GM10248 (cell line): ENCODE data around the gene DICER1.

Experiments
- CTCF ChIA-PET: fragments of 300-600 bp; sonication (Branson Sonifier 250); formaldehyde crosslinking; extraction: SDS; loops from one replicate; lab custom pipeline; 2021; ENCODE audit warnings: antibody characterized with exemption; lab: Yijun Ruan, JAX
- POLR2A ChIA-PET: fragments of 350-650 bp; sonication (Branson Sonifier 250); formaldehyde crosslinking; extraction: SDS; loops from one replicate; lab custom pipeline; 2020; ENCODE audit warnings: antibody characterized with exemption; lab: Yijun Ruan, JAX
- DNase-seq: peaks from one replicate; pipeline ENCODE4 v3.0.0; 2012; ENCODE audit errors: extremely low spot score
- TF ChIP-seq, protein P1 (sequence below): IDR thresholded peaks from 2 replicates; pipeline ENCODE4 v1.5.1; 2012; ENCODE audit warnings: mild to moderate bottlenecking, low read depth; ENCODE audit errors: extremely low read depth, missing control alignments, control extremely low read depth

The DICER1 gene

DNA sequence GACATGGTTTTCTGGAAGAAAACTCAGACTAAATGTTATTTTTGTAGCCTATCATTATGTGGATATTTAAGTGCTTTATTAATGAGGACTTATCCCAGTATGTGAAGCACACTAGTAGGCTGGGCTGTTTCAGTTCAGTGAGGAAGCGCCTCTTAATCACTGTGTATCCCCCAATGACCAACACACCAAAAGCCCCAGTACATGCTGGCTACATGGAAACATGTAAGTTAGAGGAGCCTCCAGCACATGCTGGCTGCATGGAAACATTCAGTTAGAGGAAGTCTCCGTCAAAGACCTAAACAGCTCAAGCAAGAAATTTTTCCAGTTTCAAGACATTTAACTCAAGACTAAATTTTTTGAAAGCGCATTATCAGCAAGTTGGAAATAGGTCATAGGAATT lies 26.8 kb downstream of the DICER1 start:
- TF ChIP-seq, protein P1, sequence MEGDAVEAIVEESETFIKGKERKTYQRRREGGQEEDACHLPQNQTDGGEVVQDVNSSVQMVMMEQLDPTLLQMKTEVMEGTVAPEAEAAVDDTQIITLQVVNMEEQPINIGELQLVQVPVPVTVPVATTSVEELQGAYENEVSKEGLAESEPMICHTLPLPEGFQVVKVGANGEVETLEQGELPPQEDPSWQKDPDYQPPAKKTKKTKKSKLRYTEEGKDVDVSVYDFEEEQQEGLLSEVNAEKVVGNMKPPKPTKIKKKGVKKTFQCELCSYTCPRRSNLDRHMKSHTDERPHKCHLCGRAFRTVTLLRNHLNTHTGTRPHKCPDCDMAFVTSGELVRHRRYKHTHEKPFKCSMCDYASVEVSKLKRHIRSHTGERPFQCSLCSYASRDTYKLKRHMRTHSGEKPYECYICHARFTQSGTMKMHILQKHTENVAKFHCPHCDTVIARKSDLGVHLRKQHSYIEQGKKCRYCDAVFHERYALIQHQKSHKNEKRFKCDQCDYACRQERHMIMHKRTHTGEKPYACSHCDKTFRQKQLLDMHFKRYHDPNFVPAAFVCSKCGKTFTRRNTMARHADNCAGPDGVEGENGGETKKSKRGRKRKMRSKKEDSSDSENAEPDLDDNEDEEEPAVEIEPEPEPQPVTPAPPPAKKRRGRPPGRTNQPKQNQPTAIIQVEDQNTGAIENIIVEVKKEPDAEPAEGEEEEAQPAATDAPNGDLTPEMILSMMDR: no peak
- DNase-seq: no peak
- ChIA-PET CTCF (interaction anchor here (1.8 kb wide), 1 partner anchor 19 kb away, joined by 4 read pairs; no protein-coding TSS in a partner anchor), POLR2A (no interaction called here)

DNA sequence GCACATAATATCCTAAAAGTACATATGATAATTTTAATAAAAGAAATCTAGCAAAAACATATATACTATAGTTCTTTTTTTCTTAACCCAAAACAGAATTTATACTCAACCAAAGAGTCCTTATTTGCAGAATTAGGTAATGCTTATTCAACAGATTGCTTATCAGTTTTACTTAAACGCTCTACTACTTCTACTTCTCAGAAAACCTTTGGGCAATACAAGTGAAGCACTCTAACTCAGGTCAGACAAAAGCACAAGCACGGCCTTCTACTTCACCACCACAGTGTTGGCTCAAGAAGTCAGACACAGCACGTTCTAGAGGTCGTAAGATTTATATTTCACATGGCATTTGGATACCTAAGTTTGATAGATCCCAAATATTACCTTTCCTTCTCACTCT lies 29.2 kb downstream of the DICER1 start:
- CTCF ChIA-PET: no interaction called here
- DNase-seq: no peak
- POLR2A ChIA-PET: no interaction called here
- TF ChIP-seq, protein P1: no peak

DNA sequence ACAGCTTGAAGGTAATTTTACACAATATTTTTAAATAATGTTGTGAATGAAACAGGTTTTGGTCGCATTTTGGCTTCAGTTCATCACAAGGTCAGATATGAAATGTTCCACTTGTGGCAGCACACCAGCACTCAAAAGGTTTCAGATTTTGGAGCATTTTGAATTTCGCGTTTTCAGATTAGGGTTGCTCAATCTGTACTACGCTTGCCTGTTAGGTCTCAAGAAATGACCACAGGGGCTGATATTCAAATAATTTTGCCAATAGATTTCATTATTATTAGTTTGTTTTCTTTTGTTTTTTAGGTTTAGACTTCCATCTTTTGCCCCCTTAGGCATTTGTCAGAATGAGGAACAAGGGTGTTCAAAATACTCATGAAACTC lies 29.8 kb downstream of the DICER1 start:
- ChIA-PET POLR2A (no interaction called here), CTCF (no interaction called here)
- TF ChIP-seq, protein P1: no peak
- DNase-seq: no peak

DNA sequence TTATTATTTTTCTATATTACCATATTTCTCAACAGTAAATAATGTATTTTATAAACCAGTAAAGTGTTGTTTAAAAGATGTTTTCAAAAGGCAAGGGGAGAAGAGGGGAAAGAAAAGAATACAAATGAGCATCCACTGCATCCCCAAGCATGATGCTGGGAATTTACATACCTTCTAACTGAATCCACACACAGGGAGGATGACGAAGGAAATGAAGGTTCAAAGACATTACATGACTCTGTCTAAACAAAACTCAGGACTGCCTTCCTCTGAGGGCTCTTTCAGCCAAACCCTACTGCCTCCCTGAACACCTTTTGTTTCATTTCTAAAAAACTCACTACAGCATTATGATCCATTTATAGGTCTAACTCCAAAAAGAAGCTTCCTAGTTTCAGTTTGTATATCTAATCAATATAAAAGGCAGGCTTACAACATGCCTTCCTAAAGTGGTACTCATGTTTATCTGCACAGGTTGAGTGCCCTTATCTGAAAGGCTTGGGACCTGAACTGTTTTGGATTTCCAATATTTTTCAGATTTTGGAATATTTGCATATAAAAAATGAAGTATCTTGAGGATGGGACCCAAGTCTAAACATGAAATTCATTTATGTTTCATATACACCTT lies 30.3 kb downstream of the DICER1 start:
- ChIA-PET CTCF (no interaction called here), POLR2A (no interaction called here)
- DNase-seq: no peak
- TF ChIP-seq, protein P1: no peak

DNA sequence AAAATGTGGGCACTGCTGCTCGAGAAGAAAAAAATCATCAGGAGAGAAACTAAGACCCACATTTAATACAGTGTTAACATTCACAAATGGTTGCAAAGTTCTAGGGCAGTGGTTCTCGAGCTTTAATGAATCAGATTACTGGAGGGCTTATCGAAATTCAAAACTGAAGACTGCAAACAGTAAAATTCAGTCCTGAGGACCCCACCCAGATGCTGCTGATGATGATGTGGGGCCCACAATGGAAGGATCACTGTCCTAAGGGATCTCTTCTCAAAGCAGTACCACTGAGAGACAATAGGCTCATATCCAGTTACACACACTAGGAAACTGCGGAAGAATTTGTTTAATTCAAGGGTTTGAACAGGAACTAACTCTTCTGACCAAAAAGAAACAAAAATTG lies 31.4 kb downstream of the DICER1 start:
- TF ChIP-seq, protein P1: no peak
- DNase-seq: no peak
- ChIA-PET POLR2A (no interaction called here), CTCF (no interaction called here)

DNA sequence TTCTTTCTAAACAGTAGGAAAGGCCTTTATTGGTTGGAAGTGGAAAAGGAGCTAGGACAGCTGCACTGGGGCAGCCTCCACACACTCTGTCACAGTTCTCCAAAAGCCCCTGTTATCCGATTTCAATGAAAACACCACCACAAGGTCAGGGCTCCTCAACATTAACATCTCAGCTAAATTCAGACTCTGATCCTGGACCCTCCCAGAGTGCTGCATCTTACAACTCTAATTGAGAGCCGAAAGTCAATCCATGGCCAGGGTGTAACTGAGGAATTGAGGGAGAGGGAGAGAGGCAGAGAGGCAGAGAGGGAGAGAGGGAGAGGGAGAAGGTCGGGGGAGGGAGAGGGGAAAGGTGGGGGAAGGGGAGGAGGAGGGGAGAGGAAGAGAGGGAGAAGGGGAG lies 32.1 kb downstream of the DICER1 start:
- TF ChIP-seq, protein P1: no peak
- POLR2A ChIA-PET: interaction anchor here (1.0 kb wide), 1 partner anchor 13 kb away, joined by 3 read pairs; no protein-coding TSS in a partner anchor
- CTCF ChIA-PET: no interaction called here
- DNase-seq: no peak
